Activated T-cell treated with anti-CD3 and anti-CD28 coated beads, Interleukin-2, amount 50 U/mL, for 24 hours (primary cell): Measurements from ENCODE around the gene MED10.

Source experiments
- DNase-seq: peaks from one replicate; pipeline ENCODE4 v3.0.0-alpha.2; 2020
- H3K27ac Mint-ChIP-seq: 2 replicates; pipeline ENCODE4 v1.8.0; 2020; ENCODE audit warnings: mild to moderate bottlenecking, mixed read lengths
- H3K27me3 Mint-ChIP-seq: 2 replicates; pipeline ENCODE4 v1.8.0; 2020; ENCODE audit warnings: mixed read lengths
- H3K36me3 Mint-ChIP-seq: 2 replicates; pipeline ENCODE4 v1.8.0; 2020; ENCODE audit warnings: low read depth, mixed read lengths
- H3K4me1 Mint-ChIP-seq: 2 replicates; pipeline ENCODE4 v1.8.0; 2020; ENCODE audit warnings: low read depth, mixed read lengths
- H3K4me3 Mint-ChIP-seq: 2 replicates; pipeline ENCODE4 v1.8.0; 2020; ENCODE audit warnings: mild to moderate bottlenecking, moderate library complexity, mixed read lengths
- H3K9me3 Mint-ChIP-seq: 2 replicates; pipeline ENCODE4 v1.8.0; 2020; ENCODE audit warnings: mixed read lengths

The MED10 gene

GRCh38 chr5:6377905-6378765 is at the start of gene MED10:
Gene MED10, minus strand, starts transcription at chr5:6378547. Its CDS starts 64 bp downstream, at chr5:6378483.
- peak; percentile 97 for DNase-seq
- Mint-ChIP-seq H3K27me3 (peaks cover 6% of the 10 kb centered on the region), H3K4me1 (peaks cover 47% of the 10 kb centered on the region), H3K36me3 (peaks cover 60% of the 10 kb centered on the region), H3K9me3 (no peaks in the 10 kb centered on the region), H3K27ac (peak within 1 kb of the TSS; percentile 99), H3K4me3 (peak within 1 kb of the TSS; percentile 99)

- Mint-ChIP-seq H3K4me3 (no peak overlapping the region), H3K27me3 (peaks cover 25% of the 10 kb centered on the region), H3K27ac (no peak overlapping the region), H3K36me3 (no peaks in the 10 kb centered on the region), H3K9me3 (no peaks in the 10 kb centered on the region), H3K4me1 (no peaks in the 10 kb centered on the region)
- DNase-seq, result no peak
Observed at GRCh38 chr5:6427694-6428093, 49.3 kb upstream of the MED10 start.

- no peak for DNase-seq
- no peak overlapping the region for H3K4me3 Mint-ChIP-seq
- H3K9me3 Mint-ChIP-seq, result no peaks in the 10 kb centered on the region
- H3K27me3 Mint-ChIP-seq, result peaks cover 18% of the 10 kb centered on the region
- no peak overlapping the region for H3K27ac Mint-ChIP-seq
- no peaks in the 10 kb centered on the region for H3K36me3 Mint-ChIP-seq
- H3K4me1 Mint-ChIP-seq, result no peaks in the 10 kb centered on the region
Observed at GRCh38 chr5:6424700-6425099, 46.4 kb upstream of the MED10 start.

- no peak overlapping the region for H3K27ac Mint-ChIP-seq
- peaks cover 18% of the 10 kb centered on the region for H3K27me3 Mint-ChIP-seq
- H3K36me3 Mint-ChIP-seq, result no peaks in the 10 kb centered on the region
- no peak overlapping the region for H3K4me3 Mint-ChIP-seq
- no peak for DNase-seq
- no peaks in the 10 kb centered on the region for H3K4me1 Mint-ChIP-seq
- H3K9me3 Mint-ChIP-seq, result no peaks in the 10 kb centered on the region
Observed at GRCh38 chr5:6424110-6424659, 45.8 kb upstream of the MED10 start.

- H3K4me3 Mint-ChIP-seq, result no peak overlapping the region
- H3K27me3 Mint-ChIP-seq, result peaks cover 18% of the 10 kb centered on the region
- no peaks in the 10 kb centered on the region for H3K36me3 Mint-ChIP-seq
- H3K9me3 Mint-ChIP-seq, result no peaks in the 10 kb centered on the region
- H3K27ac Mint-ChIP-seq, result no peak overlapping the region
- DNase-seq, result no peak
- no peaks in the 10 kb centered on the region for H3K4me1 Mint-ChIP-seq
Observed at GRCh38 chr5:6423327-6424109, 45.2 kb upstream of the MED10 start.

GRCh38 chr5:6419340-6419852 is 41.0 kb upstream of the MED10 start:
- Mint-ChIP-seq H3K4me1 (no peaks in the 10 kb centered on the region), H3K4me3 (no peak overlapping the region), H3K27ac (no peak overlapping the region), H3K27me3 (peaks cover 8% of the 10 kb centered on the region), H3K36me3 (no peaks in the 10 kb centered on the region), H3K9me3 (no peaks in the 10 kb centered on the region)
- DNase-seq, result no peak

GRCh38 chr5:6418679-6419276 is 40.4 kb upstream of the MED10 start:
- Mint-ChIP-seq H3K4me3 (no peak overlapping the region), H3K27me3 (peaks cover 8% of the 10 kb centered on the region), H3K4me1 (no peaks in the 10 kb centered on the region), H3K9me3 (no peaks in the 10 kb centered on the region), H3K36me3 (no peaks in the 10 kb centered on the region), H3K27ac (no peak overlapping the region)
- DNase-seq, result no peak

- H3K27me3 Mint-ChIP-seq, result peaks cover 8% of the 10 kb centered on the region
- H3K27ac Mint-ChIP-seq, result no peak overlapping the region
- no peaks in the 10 kb centered on the region for H3K36me3 Mint-ChIP-seq
- no peak for DNase-seq
- H3K4me1 Mint-ChIP-seq, result no peaks in the 10 kb centered on the region
- H3K9me3 Mint-ChIP-seq, result no peaks in the 10 kb centered on the region
- no peak overlapping the region for H3K4me3 Mint-ChIP-seq
Observed at GRCh38 chr5:6417657-6418056, 39.3 kb upstream of the MED10 start.

GRCh38 chr5:6412811-6413210 is 34.5 kb upstream of the MED10 start:
- peaks cover 9% of the 10 kb centered on the region for H3K27me3 Mint-ChIP-seq
- no peak overlapping the region for H3K27ac Mint-ChIP-seq
- DNase-seq, result no peak
- no peak overlapping the region for H3K4me3 Mint-ChIP-seq
- no peaks in the 10 kb centered on the region for H3K4me1 Mint-ChIP-seq
- H3K36me3 Mint-ChIP-seq, result no peaks in the 10 kb centered on the region
- no peaks in the 10 kb centered on the region for H3K9me3 Mint-ChIP-seq

GRCh38 chr5:6411141-6411540 is 32.8 kb upstream of the MED10 start:
- DNase-seq, result no peak
- H3K4me1 Mint-ChIP-seq, result no peaks in the 10 kb centered on the region
- H3K36me3 Mint-ChIP-seq, result no peaks in the 10 kb centered on the region
- no peaks in the 10 kb centered on the region for H3K9me3 Mint-ChIP-seq
- H3K4me3 Mint-ChIP-seq, result no peak overlapping the region
- H3K27ac Mint-ChIP-seq, result no peak overlapping the region
- H3K27me3 Mint-ChIP-seq, result peaks cover 19% of the 10 kb centered on the region

GRCh38 chr5:6410421-6410820 is 32.1 kb upstream of the MED10 start:
- DNase-seq, result no peak
- H3K27me3 Mint-ChIP-seq, result peaks cover 19% of the 10 kb centered on the region
- H3K9me3 Mint-ChIP-seq, result no peaks in the 10 kb centered on the region
- no peaks in the 10 kb centered on the region for H3K36me3 Mint-ChIP-seq
- no peak overlapping the region for H3K4me3 Mint-ChIP-seq
- H3K27ac Mint-ChIP-seq, result no peak overlapping the region
- H3K4me1 Mint-ChIP-seq, result no peaks in the 10 kb centered on the region

GRCh38 chr5:6408627-6409446 is 30.5 kb upstream of the MED10 start:
- Mint-ChIP-seq H3K27me3 (peaks cover 19% of the 10 kb centered on the region), H3K36me3 (no peaks in the 10 kb centered on the region), H3K4me1 (no peaks in the 10 kb centered on the region), H3K4me3 (no peak overlapping the region), H3K27ac (no peak overlapping the region), H3K9me3 (no peaks in the 10 kb centered on the region)
- DNase-seq, result no peak

- Mint-ChIP-seq H3K9me3 (no peaks in the 10 kb centered on the region), H3K27ac (no peak overlapping the region), H3K4me1 (no peaks in the 10 kb centered on the region), H3K4me3 (no peak overlapping the region), H3K27me3 (peaks cover 19% of the 10 kb centered on the region), H3K36me3 (no peaks in the 10 kb centered on the region)
- no peak for DNase-seq
Observed at GRCh38 chr5:6408260-6408596, 29.9 kb upstream of the MED10 start.
